ENCODE results near the gene SRGAP2.
"Not testable (repeated sequence)": the region's sequence is repeated elsewhere in the genome, so short reads cannot be mapped to it uniquely, and the experiment has no call there.

DNA sequence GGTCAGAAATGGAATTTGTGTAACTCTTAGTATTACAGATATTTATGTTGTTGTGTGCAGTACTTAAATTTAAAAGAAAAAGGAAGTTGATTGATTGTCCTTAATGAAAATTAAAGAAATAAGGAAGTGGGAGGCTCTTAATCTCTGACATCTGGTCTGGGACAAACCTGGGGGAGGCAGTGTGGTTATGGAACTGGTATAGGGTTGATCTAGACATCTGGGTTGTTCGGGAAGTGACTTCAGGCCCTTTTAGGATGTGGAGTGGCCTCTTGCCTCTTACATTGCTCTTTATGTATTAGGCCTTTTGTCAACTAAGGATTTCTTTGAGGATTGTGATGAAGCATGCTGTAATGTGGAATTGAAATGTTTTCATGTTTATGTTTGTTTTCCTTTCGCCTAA is 15.4 kb downstream of the SRGAP2 start:
- TF ChIP-seq CTCF, POLR2A (IDR thresholded peaks at IDR 0.05): not testable (repeated sequence)
